DOHH2 (cell line): ENCODE measurements around the gene LRRC7.

Experiments
- H3F3A ChIP-seq: fragments of 200-600 bp; sonication (generic), shearing (Covaris generic); 2 replicates; pipeline ENCODE4 v1.6.0; 2016; ENCODE audit warnings: antibody characterized with exemption, mild to moderate bottlenecking; ENCODE audit not compliant: control insufficient read depth, insufficient read depth
- H3K27ac ChIP-seq: fragments of 200-600 bp; sonication (generic); 2 replicates; pipeline ENCODE4 v1.5.1; 2014; ENCODE audit warnings: low read depth, mild to moderate bottlenecking, low read length, moderate library complexity
- H3K27me3 ChIP-seq: fragments of 200-600 bp; sonication (generic); 2 replicates; pipeline ENCODE4 v1.6.1; 2014; ENCODE audit warnings: mild to moderate bottlenecking, low read length, mixed read lengths; ENCODE audit not compliant: control insufficient read depth
- H3K36me3 ChIP-seq: fragments of 200-600 bp; sonication (generic); 2 replicates; pipeline ENCODE4 v1.6.1; 2014; ENCODE audit warnings: mild to moderate bottlenecking, low read length, moderate library complexity, mixed read lengths; ENCODE audit not compliant: control insufficient read depth
- H3K4me1 ChIP-seq: fragments of 200-600 bp; sonication (generic); 2 replicates; pipeline ENCODE4 v1.6.1; 2014; ENCODE audit warnings: mild to moderate bottlenecking, low read length, mixed read lengths; ENCODE audit not compliant: control insufficient read depth
- H3K4me2 ChIP-seq: fragments of 200-600 bp; sonication (generic); 2 replicates; pipeline ENCODE4 v1.6.0; 2014; ENCODE audit warnings: mild to moderate bottlenecking, low read length, moderate library complexity
- H3K4me3 ChIP-seq: fragments of 200-600 bp; sonication (generic); 2 replicates; pipeline ENCODE4 v1.5.1; 2014; ENCODE audit warnings: mild to moderate bottlenecking, low read length, mixed read lengths
- H3K79me2 ChIP-seq: fragments of 200-600 bp; sonication (generic); 2 replicates; pipeline ENCODE4 v1.6.1; 2014; ENCODE audit warnings: mild to moderate bottlenecking, low read length, mixed read lengths; ENCODE audit not compliant: control insufficient read depth
- H3K9me2 ChIP-seq: fragments of 200-600 bp; sonication (generic); replicated peaks from 2 replicates; pipeline ENCODE4 v1.6.1; 2014; ENCODE audit warnings: mild to moderate bottlenecking, low read length, mixed read lengths; ENCODE audit not compliant: control insufficient read depth
- H3K9me3 ChIP-seq: fragments of 200-600 bp; sonication (generic); 2 replicates; pipeline ENCODE4 v1.6.1; 2014; ENCODE audit warnings: antibody characterized with exemption, low read length, mixed read lengths; ENCODE audit not compliant: control insufficient read depth, insufficient read depth
- H4K20me1 ChIP-seq: fragments of 200-600 bp; sonication (generic); 2 replicates; pipeline ENCODE4 v1.6.0; 2014; ENCODE audit warnings: low read depth, mild to moderate bottlenecking, antibody characterized with exemption, low read length, moderate library complexity; ENCODE audit not compliant: control insufficient read depth, insufficient read depth
- CTCF ChIP-seq: fragments of 200-600 bp; sonication (generic); IDR thresholded peaks from one replicate; pipeline ENCODE4 v1.5.1; 2014; ENCODE audit warnings: antibody characterized with exemption, mild to moderate bottlenecking, low read depth, low read length; ENCODE audit not compliant: poor library complexity, severe bottlenecking
- EZH2phosphoT487 ChIP-seq: fragments of 200-600 bp; sonication (generic); IDR thresholded peaks from 2 replicates; pipeline ENCODE4 v1.6.1; 2017; ENCODE audit warnings: borderline replicate concordance, mild to moderate bottlenecking, antibody characterized with exemption, low read length, moderate library complexity, mixed read lengths

LRRC7 gene

DNA sequence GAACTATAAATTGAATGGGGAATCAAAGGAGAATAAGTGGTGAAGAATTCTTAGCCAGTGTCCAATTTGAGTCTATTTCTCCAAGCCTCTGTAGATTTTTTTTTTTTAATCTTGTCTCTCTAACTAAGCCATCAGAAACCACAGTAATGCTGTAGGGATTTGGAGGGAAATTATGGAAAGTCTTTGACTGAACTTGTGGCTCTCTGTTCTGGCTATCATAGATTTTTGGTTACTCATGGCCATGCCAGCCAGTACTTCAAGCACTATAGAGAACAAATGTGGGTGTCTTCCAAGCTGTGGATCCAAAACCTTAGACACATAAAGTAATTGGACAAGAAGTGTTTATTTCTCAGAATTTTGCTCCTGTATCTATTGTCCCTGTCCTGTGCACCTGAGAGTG is 489.8 kb downstream of the LRRC7 start:
- Histone ChIP-seq H3K9me3 (no peaks in the 10 kb centered on the region), H3K36me3 (no peaks in the 10 kb centered on the region), H3K4me2 (no peak overlapping the region), H3K9me2 (no peaks in the 10 kb centered on the region), H3K27me3 (no peaks in the 10 kb centered on the region), H3K4me1 (no peaks in the 10 kb centered on the region), H4K20me1 (no peaks in the 10 kb centered on the region), H3K4me3 (no peak overlapping the region), H3F3A (no peaks in the 10 kb centered on the region), H3K79me2 (no peaks in the 10 kb centered on the region), H3K27ac (no peak overlapping the region)
- TF ChIP-seq EZH2phosphoT487, result no peak
- no peak for TF ChIP-seq CTCF

DNA sequence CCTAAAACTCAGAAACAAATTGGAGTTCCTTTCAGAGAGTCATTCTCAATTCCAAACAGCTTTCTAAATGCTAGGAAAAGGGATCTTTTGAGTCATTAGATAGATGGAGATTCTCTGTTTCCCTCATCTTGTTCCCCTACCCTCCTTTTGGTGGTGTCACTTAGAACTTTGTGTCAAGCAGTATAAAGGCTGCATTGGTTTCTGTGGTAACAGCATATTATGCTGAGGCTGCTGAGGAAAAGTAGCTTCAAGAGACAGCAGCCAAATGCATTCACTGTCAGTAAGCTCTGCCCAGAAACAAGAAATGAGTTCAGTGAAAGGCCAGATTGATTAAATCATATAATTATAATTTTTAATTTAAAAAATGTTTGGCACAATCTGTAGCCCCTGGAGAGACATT is 493.5 kb downstream of the LRRC7 start:
- no peaks in the 10 kb centered on the region for H3K4me1 ChIP-seq
- H3K27me3 ChIP-seq, result no peaks in the 10 kb centered on the region; the same call in none of the 2 replicates
- no peaks in the 10 kb centered on the region for H3K9me2 ChIP-seq
- H3K27ac ChIP-seq, result no peak overlapping the region
- H3F3A ChIP-seq, result no peaks in the 10 kb centered on the region
- H3K4me2 ChIP-seq, result no peak overlapping the region
- no peaks in the 10 kb centered on the region for H3K9me3 ChIP-seq
- H4K20me1 ChIP-seq, result no peaks in the 10 kb centered on the region
- H3K4me3 ChIP-seq, result no peak overlapping the region
- TF ChIP-seq CTCF (no peak), EZH2phosphoT487 (no peak)
- H3K79me2 ChIP-seq, result no peaks in the 10 kb centered on the region
- H3K36me3 ChIP-seq, result no peaks in the 10 kb centered on the region

- no peak overlapping the region for H3K4me3 ChIP-seq
- no peak for TF ChIP-seq EZH2phosphoT487
- TF ChIP-seq CTCF, result no peak
- H4K20me1 ChIP-seq, result no peaks in the 10 kb centered on the region
- no peaks in the 10 kb centered on the region for H3K4me1 ChIP-seq
- no peaks in the 10 kb centered on the region for H3F3A ChIP-seq
- no peaks in the 10 kb centered on the region; the same call in none of the 2 replicates for H3K27me3 ChIP-seq
- H3K79me2 ChIP-seq, result no peaks in the 10 kb centered on the region
- H3K9me3 ChIP-seq, result no peaks in the 10 kb centered on the region
- H3K27ac ChIP-seq, result no peak overlapping the region
- H3K36me3 ChIP-seq, result no peaks in the 10 kb centered on the region
- no peak overlapping the region for H3K4me2 ChIP-seq
- H3K9me2 ChIP-seq, result no peaks in the 10 kb centered on the region
Observed at GRCh38 chr1:70063861-70064260, 496.1 kb downstream of the LRRC7 start.

DNA sequence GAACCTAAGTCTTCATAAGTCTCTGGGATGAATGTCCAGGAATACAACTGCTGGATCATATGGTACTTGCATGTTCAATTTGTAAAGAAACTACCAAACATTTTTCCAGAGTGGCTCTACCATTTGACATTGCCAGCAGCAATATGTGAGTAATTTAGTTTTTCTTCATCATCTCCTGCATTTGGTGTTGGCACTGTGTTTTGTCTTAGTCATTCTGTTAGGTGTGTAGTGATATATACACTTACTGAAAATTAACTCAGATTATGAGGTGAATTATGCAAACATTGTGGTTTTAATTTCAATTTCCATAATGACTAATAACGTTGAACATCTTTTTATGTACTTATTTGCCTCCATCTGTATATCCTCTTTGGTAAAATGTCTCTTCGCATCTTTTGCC is 499.0 kb downstream of the LRRC7 start:
- Histone ChIP-seq H3K36me3 (no peaks in the 10 kb centered on the region), H3K4me3 (no peak overlapping the region), H3K4me2 (no peak overlapping the region), H3K27ac (no peak overlapping the region), H3K79me2 (no peaks in the 10 kb centered on the region), H3F3A (no peaks in the 10 kb centered on the region), H3K9me3 (no peaks in the 10 kb centered on the region), H3K27me3 (no peaks in the 10 kb centered on the region; the same call in none of the 2 replicates), H3K4me1 (no peaks in the 10 kb centered on the region), H4K20me1 (no peaks in the 10 kb centered on the region), H3K9me2 (no peaks in the 10 kb centered on the region)
- TF ChIP-seq EZH2phosphoT487 (no peak), CTCF (no peak)
